Measurements from ENCODE around the gene ZNF462. TPM values are rescaled to one million over a fixed set of nuclear protein-coding genes. Genes with fewer than 3 reads are reported as not detected.

ZNF462 gene
- total RNA-seq, 1 donor from 2014 or later, result 103 TPM

GRCh38 chr9:106931466-106931865 lies 68.5 kb downstream of the ZNF462 start:
- Mint-ChIP-seq H3K27me3 (no peaks in the 10 kb centered on the region), H3K36me3 (ENCODE audit: insufficient read depth) (peaks cover 67% of the 10 kb centered on the region), H3K27ac (no peak overlapping the region), H3K4me1 (ENCODE audit: low read depth) (peaks cover 17% of the 10 kb centered on the region), H3K4me3 (ENCODE audit: low read depth) (no peak overlapping the region), H3K9me3 (ENCODE audit: low read depth) (no peaks in the 10 kb centered on the region)
- no peak for TF ChIP-seq CTCF (IDR thresholded peaks at IDR 0.05; ENCODE audit: unreplicated experiment)
- DNase-seq (ENCODE audit: low spot score, unreplicated experiment), result no peak

GRCh38 chr9:106932178-106932577 lies 69.2 kb downstream of the ZNF462 start:
- Mint-ChIP-seq H3K4me1 (ENCODE audit: low read depth) (peaks cover 17% of the 10 kb centered on the region), H3K36me3 (ENCODE audit: insufficient read depth) (peaks cover 68% of the 10 kb centered on the region), H3K27me3 (no peaks in the 10 kb centered on the region), H3K9me3 (ENCODE audit: low read depth) (no peaks in the 10 kb centered on the region), H3K27ac (no peak overlapping the region), H3K4me3 (ENCODE audit: low read depth) (no peak overlapping the region)
- TF ChIP-seq CTCF (IDR thresholded peaks at IDR 0.05; ENCODE audit: unreplicated experiment), result no peak
- DNase-seq (ENCODE audit: low spot score, unreplicated experiment), result no peak

GRCh38 chr9:106932675-106933074 lies 69.7 kb downstream of the ZNF462 start:
- Mint-ChIP-seq H3K27ac (no peak overlapping the region), H3K36me3 (ENCODE audit: insufficient read depth) (peaks cover 64% of the 10 kb centered on the region), H3K4me1 (ENCODE audit: low read depth) (peaks cover 17% of the 10 kb centered on the region), H3K27me3 (no peaks in the 10 kb centered on the region), H3K9me3 (ENCODE audit: low read depth) (no peaks in the 10 kb centered on the region), H3K4me3 (ENCODE audit: low read depth) (no peak overlapping the region)
- DNase-seq (ENCODE audit: low spot score, unreplicated experiment), result no peak
- TF ChIP-seq CTCF (IDR thresholded peaks at IDR 0.05; ENCODE audit: unreplicated experiment), result no peak

GRCh38 chr9:106933470-106933869 lies 70.5 kb downstream of the ZNF462 start:
- TF ChIP-seq CTCF (IDR thresholded peaks at IDR 0.05; ENCODE audit: unreplicated experiment), result no peak
- Mint-ChIP-seq H3K4me3 (ENCODE audit: low read depth) (no peak overlapping the region), H3K27ac (no peak overlapping the region), H3K9me3 (ENCODE audit: low read depth) (no peaks in the 10 kb centered on the region), H3K4me1 (ENCODE audit: low read depth) (peaks cover 17% of the 10 kb centered on the region), H3K36me3 (ENCODE audit: insufficient read depth) (peaks cover 63% of the 10 kb centered on the region), H3K27me3 (no peaks in the 10 kb centered on the region)
- no peak for DNase-seq (ENCODE audit: low spot score, unreplicated experiment)

- Mint-ChIP-seq H3K4me3 (ENCODE audit: low read depth) (no peak overlapping the region), H3K36me3 (ENCODE audit: insufficient read depth) (peaks cover 66% of the 10 kb centered on the region), H3K9me3 (ENCODE audit: low read depth) (no peaks in the 10 kb centered on the region), H3K4me1 (ENCODE audit: low read depth) (peaks cover 18% of the 10 kb centered on the region), H3K27ac (no peak overlapping the region), H3K27me3 (no peaks in the 10 kb centered on the region)
- no peak for DNase-seq (ENCODE audit: low spot score, unreplicated experiment)
- TF ChIP-seq CTCF (IDR thresholded peaks at IDR 0.05; ENCODE audit: unreplicated experiment), result no peak
Measured at GRCh38 chr9:106934442-106935238, 71.7 kb downstream of the ZNF462 start.

Data from progenitor cell of endocrine pancreas (in vitro differentiated cells).